ENCODE measurements around the gene MEX3C. TPM values are rescaled to one million over a fixed set of nuclear protein-coding genes. Genes with fewer than 3 reads are reported as not detected.

MEX3C gene
- polyA plus RNA-seq, 1 donor from 2014 or later: 58.6 TPM

GRCh38 chr18:51168960-51169662 is 28.4 kb downstream of the MEX3C start:
- Histone ChIP-seq H3K9me2 (ENCODE audit: insufficient read depth, low read length) (no peaks in the 10 kb centered on the region), H3K9ac (ENCODE audit: low read length) (no peak overlapping the region), H4K20me1 (ENCODE audit: insufficient read depth) (no peaks in the 10 kb centered on the region), H3F3A (ENCODE audit: insufficient read depth, low read length, poor library complexity, severe bottlenecking) (no peaks in the 10 kb centered on the region), H2AFZ (ENCODE audit: low read depth, low read length) (no peak overlapping the region), H3K79me2 (replicated peaks; ENCODE audit: insufficient read depth, low read length) (peaks cover 25% of the 10 kb centered on the region), H3K4me2 (ENCODE audit: low read length) (no peak overlapping the region), H3K9me3 (ENCODE audit: low read length) (no peaks in the 10 kb centered on the region), H3K27ac (ENCODE audit: low read length) (no peak overlapping the region), H3K36me3 (ENCODE audit: insufficient read depth, low read length) (no peaks in the 10 kb centered on the region), H3K4me3 (ENCODE audit: low read length) (no peak overlapping the region), H3K27me3 (ENCODE audit: insufficient read depth, low read depth, low read length) (no peaks in the 10 kb centered on the region)
- TF ChIP-seq EP300 (conservative IDR thresholded peaks at IDR 0.05; ENCODE audit: poor library complexity, severe bottlenecking) (no peak), RAD21 (conservative IDR thresholded peaks at IDR 0.05) (no peak), CTCF (IDR thresholded peaks at IDR 0.05; ENCODE audit: poor library complexity, severe bottlenecking) (no peak), REST (IDR thresholded peaks at IDR 0.05; ENCODE audit: borderline replicate concordance) (no peak), SMC3 (conservative IDR thresholded peaks at IDR 0.05; ENCODE audit: poor library complexity) (no peak)

- Histone ChIP-seq H3K27ac (ENCODE audit: low read length) (no peak overlapping the region), H2AFZ (ENCODE audit: low read depth, low read length) (no peak overlapping the region), H3K4me3 (ENCODE audit: low read length) (no peak overlapping the region), H3K9me2 (ENCODE audit: insufficient read depth, low read length) (no peaks in the 10 kb centered on the region), H4K20me1 (ENCODE audit: insufficient read depth) (no peaks in the 10 kb centered on the region), H3K9ac (ENCODE audit: low read length) (no peak overlapping the region), H3F3A (ENCODE audit: insufficient read depth, low read length, poor library complexity, severe bottlenecking) (no peaks in the 10 kb centered on the region), H3K79me2 (replicated peaks; ENCODE audit: insufficient read depth, low read length) (peaks cover 16% of the 10 kb centered on the region), H3K4me2 (ENCODE audit: low read length) (no peak overlapping the region), H3K27me3 (ENCODE audit: insufficient read depth, low read depth, low read length) (no peaks in the 10 kb centered on the region), H3K36me3 (ENCODE audit: insufficient read depth, low read length) (no peaks in the 10 kb centered on the region), H3K9me3 (ENCODE audit: low read length) (no peaks in the 10 kb centered on the region)
- TF ChIP-seq RAD21 (conservative IDR thresholded peaks at IDR 0.05): no peak
- no peak for TF ChIP-seq REST (IDR thresholded peaks at IDR 0.05; ENCODE audit: borderline replicate concordance)
- no peak for TF ChIP-seq TAF1 (IDR thresholded peaks at IDR 0.05; ENCODE audit: low read depth)
- TF ChIP-seq MXI1 (conservative IDR thresholded peaks at IDR 0.05; ENCODE audit: poor library complexity, severe bottlenecking): no peak
- no peak for TF ChIP-seq SMC3 (conservative IDR thresholded peaks at IDR 0.05; ENCODE audit: poor library complexity)
- TF ChIP-seq POLR2AphosphoS5 (IDR thresholded peaks at IDR 0.05): no peak
- TF ChIP-seq EP300 (conservative IDR thresholded peaks at IDR 0.05; ENCODE audit: poor library complexity, severe bottlenecking): no peak
- TF ChIP-seq CTCF (IDR thresholded peaks at IDR 0.05; ENCODE audit: poor library complexity, severe bottlenecking): no peak
These were observed 29.3 kb downstream of the MEX3C start for GRCh38 chr18:51168026-51168742.

All from neural cell (in vitro differentiated cells).